ENCODE data around the gene GALNS.

GRCh38 chr16:88792078-88792550 is 64.6 kb downstream of the GALNS start:
- TF ChIP-seq POLR2AphosphoS5 (IDR thresholded peaks at IDR 0.05; ENCODE audit: low read depth, low read length): no peak
- no peak for TF ChIP-seq CTCF (IDR thresholded peaks at IDR 0.05)

Data from Panc1 (cell line).